Measurements from ENCODE around the gene ANKMY2.
"Not testable (repeated sequence)": the region's sequence is repeated elsewhere in the genome, so short reads cannot be mapped to it uniquely, and the experiment has no call there.

Gene ANKMY2

DNA sequence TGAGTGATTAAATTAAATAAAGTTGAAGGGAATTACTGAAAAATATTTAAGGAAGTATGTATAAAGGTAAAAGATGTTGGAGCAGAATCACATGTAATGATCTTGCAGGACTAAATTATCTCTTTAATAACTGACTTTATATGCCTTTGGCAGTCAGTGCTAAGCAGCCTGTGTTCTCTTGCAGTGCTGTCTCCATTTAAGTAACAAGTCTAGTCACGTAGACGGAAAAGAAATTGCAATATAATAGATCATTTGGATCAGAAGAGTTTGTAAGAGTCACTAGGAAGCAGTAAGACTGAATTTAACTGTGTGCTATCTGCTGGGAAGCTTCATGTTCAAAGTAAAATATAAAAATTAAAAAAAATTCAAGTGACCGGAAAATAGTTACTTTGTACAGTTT lies 21.8 kb upstream of the ANKMY2 start:
- no peaks in the 10 kb centered on the region for H3K27me3 Mint-ChIP-seq (ENCODE audit: low read depth)
- H3K4me3 Mint-ChIP-seq = no peak overlapping the region
- H3K4me1 Mint-ChIP-seq = peaks cover 22% of the 10 kb centered on the region
- peaks cover 69% of the 10 kb centered on the region for H3K36me3 Mint-ChIP-seq (ENCODE audit: low read depth)
- H3K27ac Mint-ChIP-seq = no peak overlapping the region
- no peaks in the 10 kb centered on the region for H3K9me3 Mint-ChIP-seq
- TF ChIP-seq CTCF (IDR thresholded peaks at IDR 0.05; ENCODE audit: unreplicated experiment in 3 of 3) = no peak

- Mint-ChIP-seq H3K4me3 (no peak overlapping the region), H3K9me3 (no peaks in the 10 kb centered on the region), H3K27ac (no peak overlapping the region), H3K27me3 (ENCODE audit: low read depth) (no peaks in the 10 kb centered on the region), H3K36me3 (ENCODE audit: low read depth) (peaks cover 21% of the 10 kb centered on the region), H3K4me1 (peaks cover 32% of the 10 kb centered on the region)
- TF ChIP-seq CTCF (IDR thresholded peaks at IDR 0.05; ENCODE audit: unreplicated experiment in 3 of 3) = no peak
Observed at GRCh38 chr7:16661924-16662323, 16.4 kb upstream of the ANKMY2 start.

DNA sequence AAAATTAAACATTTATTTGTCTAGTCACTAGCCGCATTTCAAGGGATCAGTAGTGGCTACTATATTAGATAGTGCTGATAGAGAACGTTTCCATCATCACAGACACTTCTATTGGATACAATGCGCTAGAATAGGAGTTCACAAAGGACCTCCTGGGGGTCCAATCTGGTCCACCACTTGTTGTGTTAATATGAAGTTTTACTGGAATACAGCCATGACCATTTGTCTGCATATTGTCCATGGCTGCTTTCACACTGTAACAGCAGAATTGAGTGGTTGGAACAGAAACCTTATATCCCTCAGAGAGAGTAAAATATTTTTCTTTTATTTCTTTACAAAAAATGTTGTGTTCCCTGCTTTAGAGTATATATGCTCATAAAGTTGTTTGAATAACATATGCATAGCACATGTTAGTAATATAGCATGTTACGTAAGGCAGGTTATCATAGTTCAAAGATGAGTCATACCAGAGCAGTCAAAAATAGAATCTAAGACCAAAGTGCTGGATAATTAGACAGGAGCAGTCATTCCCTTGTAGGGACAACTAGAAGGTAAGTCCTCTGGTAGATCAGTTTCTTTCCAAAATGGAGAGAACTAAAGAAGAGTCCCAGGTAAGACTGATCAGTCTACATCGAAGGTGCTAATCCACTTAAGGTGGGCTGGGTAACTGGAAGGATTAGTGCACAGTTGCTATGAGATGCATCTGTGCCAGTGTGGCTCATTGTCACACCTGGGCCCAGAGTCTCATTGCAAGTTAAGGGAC lies 15.3 kb upstream of the ANKMY2 start:
- TF ChIP-seq CTCF (IDR thresholded peaks at IDR 0.05; ENCODE audit: unreplicated experiment in 3 of 3) = no peak
- H3K4me3 Mint-ChIP-seq = peak overlapping the region in 1 of 3 experiments; percentile 22
- H3K9me3 Mint-ChIP-seq = no peaks in the 10 kb centered on the region
- peak overlapping the region in 1 of 3 experiments; percentile 11 for H3K27ac Mint-ChIP-seq
- H3K36me3 Mint-ChIP-seq (ENCODE audit: low read depth) = peaks cover 17% of the 10 kb centered on the region
- H3K27me3 Mint-ChIP-seq (ENCODE audit: low read depth) = no peaks in the 10 kb centered on the region
- peaks cover 32% of the 10 kb centered on the region for H3K4me1 Mint-ChIP-seq

DNA sequence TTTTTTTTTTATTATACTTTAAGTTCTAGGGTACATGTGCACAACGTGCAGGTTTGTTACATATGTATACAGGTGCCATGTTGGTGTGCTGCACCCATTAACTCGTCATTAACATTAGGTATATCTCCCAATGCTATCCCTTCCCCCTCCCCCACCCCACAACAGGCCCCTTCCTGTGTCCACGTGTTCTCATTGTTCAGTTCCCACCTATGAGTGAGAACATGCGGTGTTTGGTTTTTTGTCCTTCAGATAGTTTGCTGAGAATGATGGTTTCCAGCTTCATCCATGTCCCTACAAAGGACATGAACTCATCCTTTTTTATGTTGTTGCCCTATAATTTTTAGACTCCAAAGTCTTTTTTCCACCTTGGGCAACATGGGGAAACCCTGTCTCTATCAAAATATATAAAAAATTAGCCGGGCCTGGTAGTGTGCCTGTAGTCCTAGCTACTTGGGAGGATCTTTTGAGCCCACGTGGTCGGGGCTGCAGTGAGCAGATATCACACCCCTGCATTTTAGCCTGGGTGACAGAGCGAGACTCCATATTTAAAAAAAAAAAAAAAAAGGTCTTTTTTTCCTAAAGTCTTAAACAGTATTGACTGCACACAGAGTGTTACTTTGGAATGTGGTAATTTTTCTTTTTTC lies 14.4 kb upstream of the ANKMY2 start:
- not testable (repeated sequence) for H3K27me3 Mint-ChIP-seq (ENCODE audit: low read depth); H3K27ac Mint-ChIP-seq; H3K4me3 Mint-ChIP-seq; H3K9me3 Mint-ChIP-seq
- H3K36me3 Mint-ChIP-seq (ENCODE audit: low read depth) = peaks cover 14% of the 10 kb centered on the region
- peaks cover 32% of the 10 kb centered on the region for H3K4me1 Mint-ChIP-seq

- peaks cover 7% of the 10 kb centered on the region for H3K36me3 Mint-ChIP-seq (ENCODE audit: low read depth)
- H3K27me3 Mint-ChIP-seq (ENCODE audit: low read depth) = no peaks in the 10 kb centered on the region
- no peak for TF ChIP-seq CTCF (IDR thresholded peaks at IDR 0.05; ENCODE audit: unreplicated experiment in 3 of 3)
- H3K27ac Mint-ChIP-seq = peak overlapping the region in 2 of 3 experiments; percentile 3 to 9
- H3K9me3 Mint-ChIP-seq = no peaks in the 10 kb centered on the region
- H3K4me1 Mint-ChIP-seq = peaks cover 31% of the 10 kb centered on the region
- H3K4me3 Mint-ChIP-seq = no peak overlapping the region
Observed at GRCh38 chr7:16657656-16658279, 12.2 kb upstream of the ANKMY2 start.

DNA sequence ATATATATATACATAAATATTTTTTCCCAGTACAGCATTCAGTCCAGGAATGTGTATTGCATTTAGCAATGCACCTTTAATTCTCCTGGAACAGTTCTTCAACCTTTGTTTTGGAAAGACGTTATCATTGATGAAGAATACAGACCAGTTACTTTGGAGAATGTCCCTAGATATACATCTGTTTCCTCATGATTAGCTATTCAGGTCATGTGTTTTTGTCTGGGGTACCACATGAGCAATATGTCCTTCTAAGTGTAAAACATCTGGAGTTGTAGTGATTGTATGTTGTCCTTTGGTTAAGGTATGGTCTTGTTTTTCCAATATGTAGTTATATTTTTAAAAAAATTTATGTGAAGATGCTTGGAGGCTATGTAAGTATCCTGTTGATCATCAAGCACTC lies 10.6 kb upstream of the ANKMY2 start:
- peaks cover 4% of the 10 kb centered on the region for H3K36me3 Mint-ChIP-seq (ENCODE audit: low read depth)
- no peaks in the 10 kb centered on the region for H3K27me3 Mint-ChIP-seq (ENCODE audit: low read depth)
- TF ChIP-seq CTCF (IDR thresholded peaks at IDR 0.05; ENCODE audit: unreplicated experiment in 3 of 3) = no peak
- no peaks in the 10 kb centered on the region for H3K9me3 Mint-ChIP-seq
- no peak overlapping the region for H3K27ac Mint-ChIP-seq
- no peak overlapping the region for H3K4me3 Mint-ChIP-seq
- peaks cover 27% of the 10 kb centered on the region for H3K4me1 Mint-ChIP-seq
